Measurements from ENCODE around the gene IL32.

The IL32 gene

DNA sequence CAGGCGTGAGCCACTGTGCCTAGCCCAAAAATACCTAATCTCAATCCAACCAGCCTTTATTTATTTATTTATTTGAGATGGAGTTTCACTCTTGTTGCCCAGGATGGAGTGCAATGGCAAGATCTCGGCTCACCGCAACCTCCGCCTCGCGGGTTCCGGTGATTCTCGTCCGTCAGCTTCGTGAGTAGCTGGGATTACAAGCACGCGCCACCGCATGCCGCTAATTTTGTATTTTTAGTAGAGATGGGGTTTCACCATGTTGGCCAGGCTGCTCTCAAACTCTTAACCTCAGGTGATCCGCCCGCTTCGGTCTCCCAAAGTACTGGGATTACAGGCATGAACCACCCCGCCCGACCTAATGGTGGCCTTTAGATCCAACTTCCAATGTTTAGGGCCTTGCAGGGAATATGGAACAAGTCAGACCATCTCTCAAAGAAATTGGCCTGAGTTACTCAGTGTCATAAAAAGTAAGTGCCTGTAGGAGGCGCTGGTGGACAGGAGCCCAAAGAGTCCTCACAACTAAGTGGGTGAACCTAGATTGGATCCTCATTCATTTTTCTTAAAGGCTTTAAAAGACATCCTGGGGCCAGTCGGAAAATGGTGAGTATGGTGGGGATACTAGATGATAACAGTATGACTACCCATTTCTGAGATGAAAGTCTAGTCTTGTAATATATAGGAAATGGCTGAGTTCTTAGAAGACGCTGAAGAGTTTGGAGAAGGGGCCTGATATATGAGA is 29.0 kb downstream of the IL32 start:
- no peak for FAIRE-seq

- FAIRE-seq: no peak
Observed at GRCh38 chr16:3095869-3096268, 30.4 kb downstream of the IL32 start.

DNA sequence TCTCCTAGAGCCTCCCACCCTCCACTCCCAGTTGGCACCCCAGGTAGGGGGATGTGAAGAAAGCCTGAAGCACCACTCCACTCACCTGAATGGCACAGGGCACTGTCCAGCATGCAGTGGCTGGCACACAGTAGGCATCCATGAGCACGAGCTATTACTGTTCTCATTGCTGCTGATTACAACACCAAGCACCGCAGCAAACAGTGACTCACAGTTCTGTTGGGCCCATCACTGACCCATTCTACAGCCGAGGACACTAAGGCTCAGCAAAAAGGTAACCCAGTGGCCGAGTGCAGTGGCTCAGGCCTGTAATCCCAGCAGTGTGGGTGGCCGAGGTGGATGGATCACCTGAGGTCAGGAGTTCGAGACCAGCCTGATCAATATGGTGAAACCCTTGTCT is 30.9 kb downstream of the IL32 start:
- no peak for FAIRE-seq

DNA sequence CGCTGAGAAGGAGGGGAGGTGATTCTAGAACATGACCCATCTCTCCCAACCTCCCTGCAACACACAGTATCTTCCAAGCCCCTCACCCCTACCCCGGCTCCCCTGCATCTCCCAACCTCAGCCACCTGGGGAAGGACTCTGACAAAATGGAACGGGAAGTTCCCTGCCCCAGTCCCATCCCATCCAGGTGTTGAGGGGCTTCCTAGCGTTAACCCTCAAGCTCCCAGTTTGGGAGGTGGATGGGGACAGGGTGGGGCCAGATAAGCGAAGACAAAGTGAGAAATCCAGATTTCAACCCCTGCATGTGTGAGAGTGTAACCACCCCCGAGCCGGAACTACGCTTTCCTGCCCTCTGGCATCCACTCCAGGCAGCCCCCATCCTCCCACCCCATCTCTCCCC is 31.8 kb downstream of the IL32 start:
- FAIRE-seq: no peak

GRCh38 chr16:3098459-3099394 is 33.3 kb downstream of the IL32 start, which contains the start of gene ZSCAN10:
Gene ZSCAN10 (minus strand): TSS chr16:3099294. CDS start chr16:3092937, 6,357 bp downstream.
- FAIRE-seq: no peak

DNA sequence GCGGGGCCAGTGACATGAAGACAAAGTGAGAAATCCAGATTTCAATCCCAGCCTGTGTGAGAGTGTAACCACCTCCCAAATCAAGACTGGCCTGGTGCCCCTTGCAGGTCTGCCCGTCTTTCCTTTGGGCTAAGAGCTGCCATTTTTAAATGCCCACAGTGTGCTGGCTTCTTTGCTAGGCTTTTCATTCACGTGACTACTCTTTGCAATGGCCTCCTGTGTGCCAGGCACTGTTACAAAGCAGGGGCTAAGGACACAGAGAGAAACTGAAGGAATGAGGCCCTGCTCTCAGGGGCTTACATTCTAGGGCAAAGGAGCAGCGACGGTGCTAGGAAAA is 33.9 kb downstream of the IL32 start:
- FAIRE-seq: no peak

DNA sequence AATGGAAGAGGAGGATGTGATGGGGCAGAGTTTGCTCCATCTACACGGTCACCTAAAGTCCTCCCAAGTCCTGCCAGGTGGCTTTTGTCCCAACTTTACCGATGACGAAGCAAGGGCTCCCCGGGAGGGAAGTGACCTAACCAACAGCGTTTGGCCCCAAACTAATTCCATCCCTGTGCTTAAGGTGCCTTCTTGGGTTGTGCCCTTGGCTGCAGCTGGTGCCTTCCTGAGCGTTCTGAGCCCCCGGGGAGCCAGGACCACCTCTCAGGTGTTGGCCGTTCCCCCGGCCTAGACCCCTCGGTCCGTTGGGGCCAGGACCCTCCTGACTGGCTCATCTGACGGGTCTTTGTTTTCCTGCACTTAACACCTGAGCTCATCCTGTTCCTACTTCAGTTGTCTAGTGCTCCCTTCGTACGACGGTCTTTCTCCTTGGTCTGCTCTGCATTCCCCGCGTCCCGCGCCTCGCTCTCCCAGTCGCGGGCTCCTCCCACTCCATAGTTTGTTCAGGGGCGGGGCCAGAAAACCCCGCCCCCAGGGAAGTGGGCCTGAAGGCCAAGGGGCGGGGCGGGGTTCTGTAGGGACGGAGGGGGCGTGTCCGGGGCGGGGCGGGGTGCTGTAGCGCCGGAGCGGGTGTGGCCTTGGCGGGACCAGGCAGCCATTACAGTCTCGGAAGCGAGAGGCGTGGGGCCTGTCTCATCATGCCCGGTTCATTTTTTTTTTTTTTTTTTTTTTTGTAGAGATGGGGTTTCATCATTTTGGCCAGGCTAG is 34.5 kb downstream of the IL32 start:
- no peak for FAIRE-seq

GRCh38 chr16:3101018-3101840 is 35.8 kb downstream of the IL32 start:
- FAIRE-seq: no peak

DNA sequence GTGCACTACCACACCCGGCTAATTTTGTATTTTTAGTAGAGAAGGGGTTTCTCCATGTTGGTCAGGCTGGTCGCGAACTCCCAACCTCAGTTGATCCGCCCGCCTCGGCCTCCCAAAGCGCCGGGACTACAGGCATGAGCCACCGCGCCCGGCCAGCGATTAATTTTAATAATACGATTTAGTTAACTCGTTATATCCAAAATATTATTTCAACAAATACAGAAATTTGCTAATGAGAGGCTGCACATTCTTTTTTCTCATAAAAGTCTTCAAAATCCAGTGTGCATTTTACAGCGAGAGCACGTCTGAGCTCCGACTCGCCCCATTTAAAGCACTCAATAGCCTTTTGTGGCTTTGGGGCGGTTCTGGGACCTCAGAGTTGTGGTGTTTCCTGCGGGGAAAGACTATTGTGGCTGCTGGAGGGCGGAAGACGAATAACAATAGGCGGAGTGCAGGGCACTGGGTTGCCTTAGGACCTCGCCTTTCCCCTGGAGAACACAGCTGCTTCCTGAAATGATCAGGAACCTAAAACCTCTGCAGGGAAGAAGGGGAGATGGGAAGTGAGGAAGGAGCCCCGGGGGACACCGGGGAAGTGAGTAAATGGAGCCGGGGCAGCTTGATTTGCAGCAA is 36.5 kb downstream of the IL32 start:
- FAIRE-seq: no peak

DNA sequence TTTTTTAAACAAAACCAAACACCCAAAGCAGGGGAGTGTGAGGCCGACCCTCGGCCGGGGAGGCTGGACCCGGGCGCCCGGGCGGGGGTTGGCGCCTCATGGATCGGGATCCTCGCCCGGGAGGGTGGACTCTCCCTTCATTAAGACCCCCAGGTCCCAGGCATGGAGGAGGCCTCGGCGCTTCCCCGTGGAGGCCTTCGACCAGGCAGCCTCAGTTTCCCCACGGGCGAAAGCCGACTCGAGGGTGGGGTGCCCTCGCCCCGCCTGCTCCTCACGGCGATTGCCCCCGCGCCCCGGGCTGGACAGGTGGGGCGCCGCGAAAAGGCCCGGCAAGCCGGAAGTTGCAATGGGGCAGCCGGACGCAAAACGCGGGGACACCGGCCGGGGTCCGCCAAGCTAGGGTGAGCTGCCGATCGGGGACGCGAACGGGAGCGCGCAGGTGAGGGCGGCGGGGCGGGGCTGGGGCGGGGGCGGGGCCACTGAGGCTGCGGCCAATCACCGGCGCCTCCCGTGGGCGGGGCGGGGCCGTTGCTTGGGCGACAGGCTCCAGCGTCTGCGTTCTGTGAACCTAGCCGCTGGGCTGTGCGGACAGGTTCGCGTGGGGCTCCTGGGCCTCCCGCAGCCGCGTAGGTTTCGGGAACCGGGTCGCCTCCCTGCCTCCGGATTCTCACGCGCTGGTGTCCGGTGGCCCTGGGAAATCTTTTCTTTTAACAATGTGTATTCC is 40.9 kb downstream of the IL32 start:
- FAIRE-seq: no peak

- no peak for FAIRE-seq
Observed at GRCh38 chr16:3112058-3112880, 46.8 kb downstream of the IL32 start, which contains the start of gene ZNF205. Gene ZNF205 (plus strand): TSS chr16:3112586. CDS start chr16:3113431, 845 bp downstream.

DNA sequence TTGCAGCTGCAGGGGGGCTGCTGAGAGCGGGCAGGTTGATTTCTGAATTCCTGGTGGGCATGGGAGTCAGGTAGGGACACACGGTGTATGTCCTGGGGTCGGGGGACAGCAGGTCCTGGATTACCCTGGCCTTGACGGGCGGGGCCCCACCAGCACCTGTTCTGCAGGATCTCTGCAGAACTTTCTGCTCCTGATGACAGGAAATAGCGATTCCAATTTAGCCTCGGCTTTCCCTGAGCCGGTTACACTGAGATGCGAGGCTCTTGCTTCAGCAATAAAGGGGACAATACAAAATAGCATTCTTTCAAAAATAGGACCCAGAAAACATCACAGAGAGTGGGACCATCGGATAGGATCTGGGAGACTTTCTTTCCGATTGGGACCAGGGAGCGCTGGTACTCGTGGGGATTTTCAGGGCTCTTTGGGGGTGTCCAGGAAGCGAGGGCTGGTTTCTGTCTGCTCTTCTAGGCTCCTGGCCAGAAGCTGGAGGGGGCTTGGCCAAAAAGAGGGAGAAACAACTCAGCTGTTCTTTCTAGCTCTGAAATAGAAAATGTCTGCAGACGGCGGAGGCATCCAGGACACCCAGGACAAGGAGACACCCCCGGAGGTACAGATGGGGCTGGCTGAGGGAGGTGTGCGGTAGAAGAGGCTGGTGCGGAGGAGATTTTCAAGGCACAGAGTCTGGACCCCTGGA is 47.6 kb downstream of the IL32 start:
- no peak for FAIRE-seq

GRCh38 chr16:3113765-3114479 is 48.5 kb downstream of the IL32 start:
- FAIRE-seq: no peak

DNA sequence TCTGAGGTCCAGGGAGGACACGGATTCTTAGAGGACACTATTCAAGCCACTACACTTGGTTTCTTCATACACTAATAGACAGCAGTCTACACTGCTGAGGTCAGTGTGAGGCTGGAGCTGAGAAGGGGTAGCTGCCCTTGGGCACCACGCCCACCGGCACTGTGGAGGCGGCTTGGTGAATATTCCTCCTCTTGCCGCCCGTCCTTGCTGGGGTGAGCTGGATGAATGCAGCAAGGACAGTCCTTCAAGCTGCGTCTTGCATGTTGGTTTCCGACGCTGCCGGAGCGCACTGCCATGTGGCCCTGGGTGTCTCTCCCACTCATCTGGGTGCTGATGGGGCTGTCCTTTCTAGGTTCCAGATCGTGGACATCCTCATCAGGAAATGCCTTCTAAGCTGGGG is 49.6 kb downstream of the IL32 start:
- no peak for FAIRE-seq

GRCh38 chr16:3115561-3115960 is 50.1 kb downstream of the IL32 start:
- FAIRE-seq: no peak

DNA sequence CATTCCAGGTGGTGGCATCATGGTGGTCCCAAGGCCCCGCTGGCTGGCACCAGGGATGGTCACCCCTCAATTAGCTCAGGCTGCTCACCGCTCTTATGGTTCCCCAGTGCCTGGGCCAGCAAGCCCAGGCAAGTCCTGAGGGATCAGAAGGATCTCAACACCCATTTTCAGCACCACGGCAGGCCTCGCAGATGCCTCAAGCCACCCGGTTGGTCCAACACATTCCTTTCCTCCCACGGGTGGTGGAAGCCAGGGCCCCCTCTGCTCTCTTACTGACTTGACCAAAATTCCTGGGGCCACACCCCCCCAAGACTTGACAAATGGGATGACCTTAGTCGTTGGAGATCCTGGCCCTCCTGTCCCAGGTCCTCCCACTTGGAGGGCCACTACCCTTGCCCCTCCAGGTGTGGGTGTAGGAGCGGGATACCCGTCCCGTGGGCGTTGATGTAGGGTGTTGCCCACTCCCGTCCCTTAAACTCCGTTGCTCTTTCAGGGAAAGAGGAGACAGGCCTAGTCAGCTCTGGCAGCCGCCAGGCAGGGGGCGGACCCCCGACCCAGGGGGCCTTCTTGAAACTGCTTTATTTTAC is 52.9 kb downstream of the IL32 start:
- no peak for FAIRE-seq

GRCh38 chr16:3118846-3119245 is 53.4 kb downstream of the IL32 start:
- no peak for FAIRE-seq
